ENCODE measurements around the gene OCIAD1. TPM values are rescaled to one million over a fixed set of nuclear protein-coding genes. Genes with fewer than 3 reads are reported as not detected.

Gene OCIAD1
- total RNA-seq, 1 experiment from 2014 or later: 133 TPM

GRCh38 chr4:48910511-48910910 is 79.6 kb downstream of the OCIAD1 start:
- TF ChIP-seq CTCF (IDR thresholded peaks at IDR 0.05; ENCODE audit: insufficient read depth in 1 of 2, low read depth in 1 of 2, low read length in 1 of 2, severe bottlenecking in 1 of 2, unreplicated experiment in 1 of 2): no peak
- no peaks in the 10 kb centered on the region for H3K36me3 ChIP-seq (ENCODE audit: control insufficient read depth, insufficient read depth, low read length)
- H3K9me3 ChIP-seq: no peaks in the 10 kb centered on the region
- H3K27ac Mint-ChIP-seq (ENCODE audit: unreplicated experiment): no peak overlapping the region
- no peaks in the 10 kb centered on the region for H3K27me3 ChIP-seq (replicated peaks; ENCODE audit: control insufficient read depth, insufficient read depth, low read length)
- no peak overlapping the region for H3K4me3 ChIP-seq (ENCODE audit: low read depth, low read length)
- DNase-seq: no peak
- ChIA-PET POLR2A (no interaction called here), CTCF (no interaction called here)
- no peaks in the 10 kb centered on the region for H3K36me3 Mint-ChIP-seq (ENCODE audit: insufficient read depth, unreplicated experiment)
- BruUV-seq (replicated peaks): no TSS peak
- no peaks in the 10 kb centered on the region for H3K9me3 Mint-ChIP-seq (ENCODE audit: unreplicated experiment)
- H3K27me3 Mint-ChIP-seq (ENCODE audit: insufficient read depth, unreplicated experiment): no peaks in the 10 kb centered on the region
- intact Hi-C loops (cut with micrococcal nuclease; ENCODE audit: unreplicated experiment): no loop called here
- H3K4me1 ChIP-seq: peaks cover 5% of the 10 kb centered on the region; the same call in 1 of the 2 replicates
- H3K4me1 Mint-ChIP-seq (ENCODE audit: low read depth, unreplicated experiment): no peaks in the 10 kb centered on the region
- H3K4me3 Mint-ChIP-seq (ENCODE audit: unreplicated experiment): no peak overlapping the region

Other genes with a start within 250 kb of the OCIAD1 start
- 27.4 and 40.5 TPM in 2 replicates for gene FRYL, start 50.8 kb upstream of the OCIAD1 start, total RNA-seq (2022)
- gene OCIAD2, start 75.7 kb downstream of the OCIAD1 start, total RNA-seq (2022): 10.5 and 14.2 TPM in 2 replicates
- not detected in 2 replicates for gene CWH43, start 155.2 kb downstream of the OCIAD1 start, total RNA-seq (2022)